Occipital lobe (tissue), 2 donors: ENCODE measurements around the gene MAP3K2. TPM values are rescaled to one million over a fixed set of nuclear protein-coding genes. Genes with fewer than 3 reads are reported as not detected.
"Not testable (repeated sequence)": the region's sequence is repeated elsewhere in the genome, so short reads cannot be mapped to it uniquely, and the experiment has no call there.

Source experiments
- DNase-seq: peaks from one replicate; lab custom pipeline; 2025; lab: John Stamatoyannopoulos, UW
- total RNA-seq: library from RNA; depleted of rRNA; stranded (reverse); fragments of >200 nt; gene quantifications from one replicate; pipeline ENCODE4 v1.2.3, GENCODE V29; 2014

MAP3K2 gene
- total RNA-seq, 1 donor from 2014 or later, result 62.1 TPM

DNA sequence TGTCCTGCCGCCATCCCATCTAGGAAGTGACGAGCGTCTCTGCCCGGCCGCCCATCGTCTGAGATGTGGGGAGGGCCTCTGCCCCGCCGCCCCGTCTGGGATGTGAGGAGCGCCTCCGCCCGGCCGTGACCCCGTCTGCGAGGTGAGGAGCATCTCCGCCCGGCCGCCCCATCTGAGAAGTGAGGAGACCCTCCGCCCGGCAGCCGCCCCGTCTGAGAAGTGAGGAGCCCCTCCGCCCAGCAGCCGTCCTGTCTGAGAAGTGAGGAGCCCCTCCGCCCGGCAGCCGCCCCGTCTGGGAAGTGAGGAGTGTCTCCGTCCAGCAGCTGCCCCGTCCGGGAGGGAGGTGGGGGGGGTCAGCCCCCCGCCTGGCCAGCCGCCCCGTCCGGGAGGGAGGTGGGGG lies 34.6 kb downstream of the MAP3K2 start:
- DNase-seq, result not testable (repeated sequence)

DNA sequence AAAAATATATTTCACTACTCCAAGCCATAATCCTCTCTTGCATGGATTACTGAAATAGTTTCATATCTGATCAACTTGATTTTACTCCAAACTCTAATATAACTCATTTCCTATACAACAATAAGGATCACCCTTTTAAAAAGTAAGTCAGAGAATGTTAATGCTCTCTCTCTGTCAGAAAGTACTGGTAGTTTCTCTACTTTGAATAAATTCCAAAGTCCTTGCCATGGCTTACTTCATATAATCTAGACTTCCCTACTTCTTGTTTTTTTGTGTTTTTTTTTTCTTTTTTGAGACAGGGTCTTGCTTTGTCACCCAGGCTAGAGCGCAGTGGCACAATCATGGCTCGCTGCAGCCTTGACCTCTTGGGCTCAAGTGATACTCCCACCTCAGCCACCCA lies 36.2 kb downstream of the MAP3K2 start:
- no peak for DNase-seq

DNA sequence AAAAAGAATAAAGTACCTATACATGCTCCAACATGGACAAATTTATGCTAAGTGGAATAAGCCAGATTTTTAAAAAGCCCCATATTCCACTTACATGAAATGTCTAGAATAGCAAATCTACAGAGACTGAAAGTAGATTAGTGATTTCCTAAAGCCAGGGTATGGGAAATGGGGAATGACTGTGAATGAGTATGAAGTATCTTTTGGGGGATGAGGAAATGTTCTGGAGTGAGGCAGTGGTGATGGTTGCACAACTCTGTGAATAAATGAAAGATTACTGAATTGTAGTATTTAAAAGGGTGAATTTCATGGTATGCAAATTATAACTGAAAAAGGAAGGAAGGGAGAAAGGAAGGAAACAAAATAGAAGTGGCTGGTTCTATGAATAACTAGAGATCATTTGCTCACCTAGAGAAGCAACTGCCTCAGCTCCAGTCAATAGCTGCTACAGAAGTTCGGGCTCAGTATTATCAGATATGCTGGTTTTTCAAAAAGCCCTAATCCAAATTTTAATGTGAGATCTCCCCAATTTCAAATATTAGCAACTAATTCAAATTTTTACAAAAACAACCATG lies 39.3 kb downstream of the MAP3K2 start:
- DNase-seq, result no peak

GRCh38 chr2:127347734-127348392 lies 39.9 kb downstream of the MAP3K2 start:
- no peak for DNase-seq

GRCh38 chr2:127347015-127347414 lies 40.8 kb downstream of the MAP3K2 start:
- no peak for DNase-seq

DNA sequence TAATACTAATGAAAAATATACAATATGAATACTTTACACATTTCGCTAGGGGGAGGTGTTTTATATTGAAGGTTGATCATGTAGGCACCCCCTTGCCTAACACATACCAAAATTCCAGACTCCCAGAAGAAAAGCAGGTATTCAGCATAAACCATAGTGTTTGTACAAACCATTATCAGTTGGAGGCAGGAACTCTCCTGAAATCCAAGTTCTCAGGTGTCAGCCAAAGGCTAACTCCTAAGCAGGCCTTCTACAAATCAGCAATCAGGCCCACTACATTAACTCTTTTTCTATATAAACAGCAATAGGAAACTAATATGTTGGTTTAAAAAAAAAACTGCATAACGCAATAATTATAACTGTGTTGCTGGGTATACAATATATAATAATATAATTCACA lies 44.5 kb downstream of the MAP3K2 start:
- DNase-seq, result no peak

DNA sequence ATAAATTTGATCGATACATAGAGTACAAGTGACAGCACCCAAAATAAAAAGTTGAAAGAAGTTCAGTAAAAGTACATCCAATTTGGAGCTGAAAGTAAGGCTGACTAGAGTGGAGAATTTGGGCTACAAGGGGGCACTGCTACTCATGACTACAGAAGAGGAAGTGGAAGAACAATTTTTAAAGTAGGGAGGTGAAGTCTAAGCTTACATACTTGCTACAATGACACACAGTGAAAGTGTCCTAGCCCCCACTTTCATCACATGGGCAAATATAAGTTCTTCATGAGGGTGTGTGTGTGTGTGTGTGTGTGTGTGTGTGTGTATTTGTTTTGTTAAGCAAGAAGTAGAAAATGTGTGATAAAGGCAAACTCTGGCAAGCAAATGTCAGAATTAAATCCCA lies 45.7 kb downstream of the MAP3K2 start:
- no peak for DNase-seq

GRCh38 chr2:127332335-127332734 lies 55.4 kb downstream of the MAP3K2 start:
- DNase-seq, result no peak

GRCh38 chr2:127330753-127331152 lies 57.0 kb downstream of the MAP3K2 start:
- no peak for DNase-seq

DNA sequence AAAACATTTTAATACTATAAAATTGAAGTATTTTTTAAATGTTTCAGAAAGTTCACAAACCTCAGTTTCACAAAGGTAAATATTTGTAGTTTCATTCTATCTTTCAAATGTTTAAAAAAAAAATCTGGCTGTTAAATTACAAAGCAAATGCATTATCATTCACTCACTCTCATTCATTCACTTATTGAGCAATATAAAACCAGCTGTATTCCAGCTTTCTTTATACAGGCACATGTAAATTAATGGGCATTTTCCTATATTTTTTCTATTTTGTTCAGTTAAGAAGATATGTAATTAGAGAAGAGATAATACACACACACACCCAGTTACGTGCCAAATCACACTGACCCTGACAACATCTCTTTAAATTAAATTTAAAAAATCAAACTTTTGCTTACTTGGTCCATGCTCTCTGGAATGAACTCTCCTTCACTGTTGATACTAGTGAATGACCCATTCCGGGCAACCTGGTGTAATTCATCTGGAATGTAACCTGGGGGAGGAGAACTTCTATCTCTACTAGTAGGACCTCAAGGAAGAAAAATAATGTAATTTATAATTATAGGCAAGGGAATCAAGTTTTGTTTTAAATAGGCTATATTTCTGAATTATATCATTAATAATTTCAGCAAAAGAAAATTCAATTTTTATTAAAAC lies 61.4 kb downstream of the MAP3K2 start:
- DNase-seq, result no peak

GRCh38 chr2:127324635-127325034 lies 63.1 kb downstream of the MAP3K2 start:
- no peak for DNase-seq

DNA sequence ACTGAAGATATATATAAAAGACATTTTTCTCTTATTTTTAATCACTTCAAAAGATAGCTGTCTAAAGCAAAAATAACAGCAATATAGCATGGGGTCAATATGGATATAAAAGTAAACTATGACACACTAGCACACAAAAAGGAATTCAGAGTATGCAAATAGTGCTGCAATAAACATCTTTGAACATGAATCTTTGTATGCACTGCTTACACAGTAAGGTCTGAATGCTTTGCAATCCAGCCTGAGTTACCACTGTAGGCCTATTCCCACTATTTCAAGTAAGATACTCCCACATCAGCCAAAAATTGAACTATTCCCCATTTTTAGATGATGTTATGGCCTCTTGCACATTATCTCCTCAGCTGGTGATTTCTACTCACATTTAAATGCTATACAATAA lies 66.5 kb downstream of the MAP3K2 start:
- no peak for DNase-seq

DNA sequence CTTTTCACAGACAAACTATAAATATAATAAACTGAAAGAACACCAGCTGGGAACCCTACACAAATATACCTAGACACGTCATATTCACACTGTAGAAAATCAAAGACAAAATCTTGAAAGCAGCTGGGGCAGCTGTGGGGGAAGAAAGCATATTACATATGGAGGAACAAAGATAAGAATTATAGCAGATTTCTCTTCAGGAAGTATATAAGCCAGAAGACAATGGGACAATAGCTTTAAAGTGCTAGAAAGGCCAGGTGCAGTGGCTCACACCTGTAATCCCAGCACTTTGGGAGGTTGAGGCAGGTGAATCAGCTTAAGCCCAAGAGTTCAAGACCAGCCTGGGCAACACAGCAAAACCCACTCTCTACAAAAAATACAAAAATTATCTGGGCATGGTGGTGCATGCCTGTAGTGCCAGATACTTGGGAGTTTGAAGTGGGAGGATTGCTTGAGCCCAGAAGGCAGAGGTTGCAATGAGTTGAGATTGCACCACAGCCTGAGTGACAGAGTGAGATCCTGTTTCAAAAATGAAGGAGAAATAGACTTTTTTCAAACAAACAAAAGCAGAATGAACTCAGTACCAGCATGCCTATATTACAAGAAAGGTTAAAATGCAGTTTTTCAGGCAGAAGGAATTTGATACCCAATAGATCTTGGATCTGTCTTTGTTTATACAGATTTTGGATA lies 67.0 kb downstream of the MAP3K2 start:
- DNase-seq, result no peak

- no peak for DNase-seq
Observed at GRCh38 chr2:127320067-127320466, 67.7 kb downstream of the MAP3K2 start.

GRCh38 chr2:127314193-127314988 lies 73.4 kb downstream of the MAP3K2 start:
- no peak for DNase-seq

DNA sequence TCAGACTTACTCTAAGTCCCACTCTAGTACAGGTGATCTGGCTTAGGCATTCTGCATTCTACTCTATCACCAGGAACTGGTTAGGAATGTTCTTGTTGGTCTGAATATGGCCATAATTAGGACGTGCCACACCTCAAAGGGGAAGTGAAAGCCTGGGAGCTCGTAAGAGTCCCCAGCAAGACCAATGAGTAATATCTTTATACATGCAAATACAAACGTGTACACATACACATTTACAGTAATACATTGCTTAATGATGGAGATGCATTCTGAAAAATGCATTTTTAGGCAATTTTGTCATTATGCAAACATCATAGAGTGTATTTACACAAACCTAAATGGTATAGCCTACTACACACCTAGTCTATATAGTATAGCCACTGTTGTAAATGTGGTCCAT lies 74.4 kb downstream of the MAP3K2 start:
- DNase-seq, result no peak

GRCh38 chr2:127310980-127311379 lies 76.8 kb downstream of the MAP3K2 start:
- no peak for DNase-seq

- DNase-seq, result no peak
Observed at GRCh38 chr2:127309468-127309867, 78.3 kb downstream of the MAP3K2 start.

- no peak for DNase-seq
Observed at GRCh38 chr2:127308586-127309138, 79.1 kb downstream of the MAP3K2 start.

GRCh38 chr2:127305990-127306585 lies 81.7 kb downstream of the MAP3K2 start:
- no peak for DNase-seq

DNA sequence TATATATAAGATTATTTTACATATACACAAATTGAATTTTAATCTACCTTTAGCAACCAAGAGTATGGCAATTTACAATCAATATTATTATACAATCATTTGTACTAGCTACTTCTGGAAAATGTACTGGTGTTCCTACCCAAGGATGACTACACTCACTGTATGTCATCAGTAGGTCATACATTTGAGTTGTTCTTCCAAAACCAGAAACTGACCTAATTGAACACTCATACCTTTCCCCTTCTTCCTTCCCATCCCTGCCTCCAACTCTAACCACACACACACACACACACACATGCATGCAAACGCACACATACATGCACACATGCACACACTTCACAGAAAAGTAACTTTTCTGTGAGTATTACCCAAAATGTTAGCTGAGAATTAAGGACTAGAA lies 85.6 kb downstream of the MAP3K2 start:
- no peak for DNase-seq
